ENCODE data around the gene COL5A1.

GRCh38 chr9:134619448-134619982, 22.1 kb upstream of the COL5A1 start:
- TF ChIP-seq CTCF (conservative IDR thresholded peaks at IDR 0.05; ENCODE audit: low read depth in 2 of 2) (no peak), EZH2 (IDR thresholded peaks at IDR 0.05; ENCODE audit: low read depth, unreplicated experiment) (no peak), CREB1 (CRISPR knock-in tag; IDR thresholded peaks at IDR 0.05; ENCODE audit: low read depth) (no peak)

All from GM23338 (cell line).